ENCODE measurements around the gene SUCO. TPM values are rescaled to one million over a fixed set of nuclear protein-coding genes. Genes with fewer than 3 reads are reported as not detected.
A peak's percentile ranks its signal among the peaks of the same experiment; 100 is the strongest.

SUCO gene
- total RNA-seq, 1 experiment from 2014 or later = 22.6 TPM

- TF ChIP-seq REST (IDR thresholded peaks at IDR 0.05; ENCODE audit: low read depth) (no peak), SIN3A (IDR thresholded peaks at IDR 0.05; ENCODE audit: low read depth) (no peak), FOSL1 (IDR thresholded peaks at IDR 0.05; ENCODE audit: low read depth) (no peak)
- TF ChIP-seq, protein P1, sequence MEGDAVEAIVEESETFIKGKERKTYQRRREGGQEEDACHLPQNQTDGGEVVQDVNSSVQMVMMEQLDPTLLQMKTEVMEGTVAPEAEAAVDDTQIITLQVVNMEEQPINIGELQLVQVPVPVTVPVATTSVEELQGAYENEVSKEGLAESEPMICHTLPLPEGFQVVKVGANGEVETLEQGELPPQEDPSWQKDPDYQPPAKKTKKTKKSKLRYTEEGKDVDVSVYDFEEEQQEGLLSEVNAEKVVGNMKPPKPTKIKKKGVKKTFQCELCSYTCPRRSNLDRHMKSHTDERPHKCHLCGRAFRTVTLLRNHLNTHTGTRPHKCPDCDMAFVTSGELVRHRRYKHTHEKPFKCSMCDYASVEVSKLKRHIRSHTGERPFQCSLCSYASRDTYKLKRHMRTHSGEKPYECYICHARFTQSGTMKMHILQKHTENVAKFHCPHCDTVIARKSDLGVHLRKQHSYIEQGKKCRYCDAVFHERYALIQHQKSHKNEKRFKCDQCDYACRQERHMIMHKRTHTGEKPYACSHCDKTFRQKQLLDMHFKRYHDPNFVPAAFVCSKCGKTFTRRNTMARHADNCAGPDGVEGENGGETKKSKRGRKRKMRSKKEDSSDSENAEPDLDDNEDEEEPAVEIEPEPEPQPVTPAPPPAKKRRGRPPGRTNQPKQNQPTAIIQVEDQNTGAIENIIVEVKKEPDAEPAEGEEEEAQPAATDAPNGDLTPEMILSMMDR (IDR thresholded peaks at IDR 0.05 in 2 of 3, conservative IDR thresholded peaks at IDR 0.05 in 1 of 3; ENCODE audit: borderline replicate concordance in 1 of 3, insufficient read depth in 1 of 3, low read depth in 2 of 3, low read length in 2 of 3) = no peak
Observed at GRCh38 chr1:172622541-172622940, 89.6 kb downstream of the SUCO start (continued).

- Histone ChIP-seq H3K9ac (ENCODE audit: low read length) (no peak overlapping the region), H4K20me1 (ENCODE audit: insufficient read depth) (no peaks in the 10 kb centered on the region), H3K79me2 (ENCODE audit: insufficient read depth, low read length) (no peaks in the 10 kb centered on the region), H3K4me2 (ENCODE audit: low read length) (no peak overlapping the region), H3K9me2 (ENCODE audit: insufficient read depth) (no peaks in the 10 kb centered on the region), H3K27ac (ENCODE audit: low read depth, low read length) (no peak overlapping the region), H3K9me3 (ENCODE audit: control insufficient read depth in 1 of 2, insufficient read depth in 1 of 2, low read depth in 1 of 2, low read length in 2 of 2) (no peaks in the 10 kb centered on the region; a peak in 1 of 4 replicates), H3K4me3 (replicated peaks in 1 of 2; ENCODE audit: low read depth in 1 of 2, low read length in 2 of 2) (no peak overlapping the region), H3K4me1 (ENCODE audit: control insufficient read depth in 1 of 2, insufficient read depth in 2 of 2, low read length in 2 of 2) (no peaks in the 10 kb centered on the region), H3K36me3 (ENCODE audit: control insufficient read depth in 1 of 2, insufficient read depth in 2 of 2, low read length in 2 of 2) (no peaks in the 10 kb centered on the region), H3K27me3 (ENCODE audit: insufficient read depth, low read length) (no peaks in the 10 kb centered on the region), H2AFZ (ENCODE audit: low read depth, low read length, poor library complexity, severe bottlenecking) (peak overlapping the region; percentile 5)
- RAD21 ChIA-PET (ENCODE audit: low non-redundant PET in 1 of 2, low total read pairs in 2 of 2, uncharacterized antibody in 2 of 2, unreplicated experiment in 2 of 2) = no interaction called here
- ATAC-seq = no peak
- no peak for DNase-seq (ENCODE audit: low read depth, low spot score)
- BruUV-seq (replicated peaks) = no TSS peak
- POLR2A ChIA-PET = no interaction called here
- no peak for TF ChIP-seq RAD21 (IDR thresholded peaks at IDR 0.05; ENCODE audit: low read depth)
- TF ChIP-seq, protein P1 (IDR thresholded peaks at IDR 0.05 in 2 of 3, conservative IDR thresholded peaks at IDR 0.05 in 1 of 3; ENCODE audit: borderline replicate concordance in 1 of 3, insufficient read depth in 1 of 3, low read depth in 2 of 3, low read length in 2 of 3) = no peak
- TF ChIP-seq ZFX (IDR thresholded peaks at IDR 0.05) = no peak
- TF ChIP-seq POLR2A (IDR thresholded peaks at IDR 0.05; ENCODE audit: borderline replicate concordance, extremely low read depth, insufficient read depth, insufficient read length) = no peak
- no peak for TF ChIP-seq EGR1 (IDR thresholded peaks at IDR 0.05; ENCODE audit: low read depth)
- no peak for TF ChIP-seq POLR2AphosphoS5 (IDR thresholded peaks at IDR 0.05; ENCODE audit: low read depth, low read length)
- TF ChIP-seq EZH2phosphoT487 (IDR thresholded peaks at IDR 0.05; ENCODE audit: borderline replicate concordance) = no peak
- TF ChIP-seq, protein P2, sequence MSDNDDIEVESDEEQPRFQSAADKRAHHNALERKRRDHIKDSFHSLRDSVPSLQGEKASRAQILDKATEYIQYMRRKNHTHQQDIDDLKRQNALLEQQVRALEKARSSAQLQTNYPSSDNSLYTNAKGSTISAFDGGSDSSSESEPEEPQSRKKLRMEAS (IDR thresholded peaks at IDR 0.05) = no peak
- TF ChIP-seq EZH2 (IDR thresholded peaks at IDR 0.05) = no peak
- TF ChIP-seq ELF1 (IDR thresholded peaks at IDR 0.05; ENCODE audit: borderline replicate concordance, low read depth) = no peak
- no peak for TF ChIP-seq CEBPB (IDR thresholded peaks at IDR 0.05; ENCODE audit: low read depth)
- intact Hi-C loops (cut with micrococcal nuclease) = no loop called here
- CTCF ChIA-PET = no interaction called here
Observed at GRCh38 chr1:172623748-172624147, 90.8 kb downstream of the SUCO start.

All from HCT116 (cell line).